CD14-positive monocyte (primary cell): Measurements from ENCODE around the gene EZH1. TPM values are rescaled to one million over a fixed set of nuclear protein-coding genes. Genes with fewer than 3 reads are reported as not detected.

ENCODE experiments used
- DNase-seq, 3 donors: peaks; one replicate each; pipeline ENCODE4 v3.0.0-alpha.2; 2011 to 2022
- H2AFZ ChIP-seq: 2 replicates; pipeline ENCODE4 v1.6.0; 2012; ENCODE audit warnings: mild to moderate bottlenecking, low read depth, low read length, inconsistent platforms; ENCODE audit not compliant: insufficient read depth, poor library complexity, severe bottlenecking
- H3K27ac ChIP-seq, 2 donors: 1 replicate in 1 of 2; 2 replicates in 1 of 2; pipeline ENCODE4 v1.5.1; 2012 to 2013; ENCODE audit warnings: low read length in 2 of 2, control low read depth in 1 of 2, inconsistent platforms in 1 of 2, low read depth in 1 of 2, mild to moderate bottlenecking in 1 of 2
- H3K27me3 ChIP-seq, 2 donors: one replicate each; pipeline versions ENCODE4 v1.6.0 to v1.6.1; 2011 to 2013; ENCODE audit warnings: low read length in 2 of 2; ENCODE audit not compliant: control insufficient read depth in 2 of 2, insufficient read depth in 2 of 2
- H3K36me3 ChIP-seq, 2 donors: replicated peaks in 1 of 2; 1 replicate in 1 of 2; 2 replicates in 1 of 2; pipeline versions ENCODE4 v1.5.1 to v1.6.1; 2012 to 2013; ENCODE audit warnings: low read length in 2 of 2, control low read depth in 1 of 2, inconsistent platforms in 1 of 2, mild to moderate bottlenecking in 1 of 2; ENCODE audit not compliant: insufficient read depth in 2 of 2, control insufficient read depth in 1 of 2
- H3K4me1 ChIP-seq, 2 donors: 1 replicate in 1 of 2; 2 replicates in 1 of 2; pipeline versions ENCODE4 v1.5.1 to v1.6.1; 2012 to 2013; ENCODE audit warnings: low read length in 2 of 2, control low read depth in 1 of 2, inconsistent platforms in 1 of 2, mild to moderate bottlenecking in 1 of 2, moderate library complexity in 1 of 2; ENCODE audit not compliant: insufficient read depth in 2 of 2, control insufficient read depth in 1 of 2
- H3K4me2 ChIP-seq: replicated peaks from 2 replicates; pipeline ENCODE3; 2012; ENCODE audit warnings: low read length, moderate library complexity, mild to moderate bottlenecking; ENCODE audit not compliant: poor library complexity, severe bottlenecking; ENCODE audit errors: extremely low read depth
- H3K4me3 ChIP-seq, 3 experiments: fragments of 200-600 bp in 1 of 3; sonication (generic) in 1 of 3; replicated peaks in 1 of 3; 1 replicate in 2 of 3; 2 replicates in 1 of 3; pipeline ENCODE4 v1.5.1; 2011 to 2013; ENCODE audit warnings: low read length in 3 of 3, mild to moderate bottlenecking in 3 of 3, control low read depth in 2 of 3, low read depth in 2 of 3, inconsistent platforms in 1 of 3, moderate library complexity in 1 of 3
- H3K79me2 ChIP-seq: 2 replicates; pipeline ENCODE4 v1.6.0; 2012; ENCODE audit warnings: mild to moderate bottlenecking, control low read depth, inconsistent platforms, low read length, moderate library complexity; ENCODE audit not compliant: insufficient read depth
- H3K9ac ChIP-seq: 2 replicates; pipeline ENCODE4 v1.6.0; 2017; ENCODE audit warnings: low read length, mild to moderate bottlenecking; ENCODE audit not compliant: insufficient read depth, poor library complexity, severe bottlenecking
- H3K9me3 ChIP-seq, 2 donors: replicated peaks in 1 of 2; 1 replicate in 1 of 2; 2 replicates in 1 of 2; pipeline versions ENCODE4 v1.5.1 to v1.6.1; 2012 to 2013; ENCODE audit warnings: low read length in 2 of 2, control low read depth in 1 of 2; ENCODE audit not compliant: control insufficient read depth in 1 of 2, insufficient read depth in 1 of 2
- H4K20me1 ChIP-seq: 2 replicates; pipeline ENCODE4 v1.6.0; 2012; ENCODE audit warnings: mild to moderate bottlenecking, low read length, control low read depth, moderate library complexity; ENCODE audit not compliant: insufficient read depth
- H3K27ac Mint-ChIP-seq, 7 donors: one replicate each; pipeline ENCODE4 v1.8.0; 2020; ENCODE audit warnings: mild to moderate bottlenecking in 7 of 7, mixed read lengths in 7 of 7, moderate library complexity in 6 of 7, inconsistent platforms in 2 of 7
- H3K27me3 Mint-ChIP-seq, 3 donors: one replicate each; pipeline ENCODE4 v1.8.0; 2021 to 2022; ENCODE audit warnings: low read depth in 3 of 3, mild to moderate bottlenecking in 3 of 3, mixed read lengths in 3 of 3, moderate library complexity in 3 of 3, inconsistent platforms in 1 of 3
- H3K36me3 Mint-ChIP-seq, 2 donors: one replicate each; pipeline ENCODE4 v1.8.0; 2020; ENCODE audit warnings: mixed read lengths in 2 of 2, inconsistent platforms in 1 of 2, mild to moderate bottlenecking in 1 of 2
- H3K4me1 Mint-ChIP-seq: one replicate; pipeline ENCODE4 v1.8.0; 2020; ENCODE audit warnings: mild to moderate bottlenecking, mixed read lengths
- H3K4me3 Mint-ChIP-seq, 2 donors: one replicate each; pipeline ENCODE4 v1.8.0; 2020; ENCODE audit warnings: mild to moderate bottlenecking in 2 of 2, mixed read lengths in 2 of 2, moderate library complexity in 1 of 2
- H3K9me3 Mint-ChIP-seq, 7 donors: one replicate each; pipeline ENCODE4 v1.8.0; 2020 to 2022; ENCODE audit warnings: mixed read lengths in 7 of 7, mild to moderate bottlenecking in 6 of 7, moderate library complexity in 6 of 7, inconsistent platforms in 2 of 7
- CTCF ChIP-seq: fragments of 200-600 bp; IDR thresholded peaks from one replicate; pipeline ENCODE4 v1.8.0; 2022; ENCODE audit warnings: antibody characterized with exemption, mild to moderate bottlenecking
- WGBS: methylation state at CpG from one replicate; pipeline ENCODE4 v1.1.5; 2013; ENCODE audit warnings: missing lambda C conversion rate; ENCODE audit not compliant: insufficient coverage; 5-methylcytosine and 5-hydroxymethylcytosine counted together
- intact Hi-C, 2 donors: fragments of 100-400 bp; cut with micrococcal nuclease; formaldehyde crosslinking; loops; one replicate each; pipeline versions ENCODE4 v1.15.0 to v1.15.1; 2023
- polyA plus RNA-seq, 3 donors: library from polyadenylated mRNA; depleted of rRNA in 1 of 3; unstranded in 2 of 3; stranded (reverse) in 1 of 3; fragments of 300-500 nt in 2 of 3; fragments of >200 nt in 1 of 3; fragmentation: Illumina TruSeq in 2 of 3; gene quantifications; 1 replicate in 2 of 3; 2 replicates in 1 of 3; pipeline ENCODE4 v1.2.3, GENCODE V29; 2012 to 2021

The EZH1 gene
- polyA plus RNA-seq, 3 donors, result 12.3 to 169 (median 17.8) TPM

GRCh38 chr17:42791948-42792347 is 47.1 kb upstream of the EZH1 start:
- Mint-ChIP-seq H3K27me3 (peaks cover 26 to 36% (median 27%) of the 10 kb centered on the region in 3 donors), H3K27ac (no peak overlapping the region), H3K9me3 (peaks cover 0 to 2% (median 0%) of the 10 kb centered on the region in 7 donors), H3K4me1 (peaks cover 14% of the 10 kb centered on the region), H3K36me3 (peaks cover 11 to 13% of the 10 kb centered on the region in 2 donors), H3K4me3 (no peak overlapping the region)
- Histone ChIP-seq H3K4me1 (peaks cover 0 to under 1% of the 10 kb centered on the region in 2 donors), H3K27me3 (peaks cover under 1 to 13% of the 10 kb centered on the region in 2 donors), H3K9ac (no peak overlapping the region), H2AFZ (no peak overlapping the region), H3K4me2 (no peak overlapping the region), H3K79me2 (no peaks in the 10 kb centered on the region), H3K9me3 (no peaks in the 10 kb centered on the region), H3K4me3 (no peak overlapping the region), H3K36me3 (peaks cover 0 to 4% of the 10 kb centered on the region in 2 donors), H4K20me1 (no peaks in the 10 kb centered on the region), H3K27ac (no peak overlapping the region)
- intact Hi-C loops, result no loop called here
- WGBS, result no CpG with 5 or more reads among the region's 2 CpGs
- no peak for TF ChIP-seq CTCF
- DNase-seq, result no peak

GRCh38 chr17:42787266-42787665 is 42.4 kb upstream of the EZH1 start:
- Mint-ChIP-seq H3K36me3 (peaks cover 3 to 7% of the 10 kb centered on the region in 2 donors), H3K27me3 (peaks cover 66 to 81% (median 69%) of the 10 kb centered on the region in 3 donors), H3K9me3 (peaks cover 4 to 26% (median 11%) of the 10 kb centered on the region in 7 donors)

More at GRCh38 chr17:42787266-42787665, 42.4 kb upstream of the EZH1 start:
- Mint-ChIP-seq H3K27ac (no peak overlapping the region), H3K4me1 (peaks cover 17% of the 10 kb centered on the region), H3K4me3 (peak overlapping the region in 1 of 2 donors; percentile 11)
- H3K4me3 ChIP-seq, result no peak overlapping the region
- peaks cover 7 to 20% of the 10 kb centered on the region in 2 donors for H3K4me1 ChIP-seq
- H3K27ac ChIP-seq, result no peak overlapping the region
- no peak for TF ChIP-seq CTCF
- no peaks in the 10 kb centered on the region for H3K79me2 ChIP-seq
- H3K4me2 ChIP-seq, result no peak overlapping the region
- 87% methylated on average over 11 of the region's 11 CpGs for WGBS
- no peak overlapping the region for H3K9ac ChIP-seq
- H4K20me1 ChIP-seq, result no peaks in the 10 kb centered on the region
- H2AFZ ChIP-seq, result no peak overlapping the region
- H3K27me3 ChIP-seq, result peaks cover 44 to 60% of the 10 kb centered on the region in 2 donors
- no peak for DNase-seq
- H3K9me3 ChIP-seq, result peaks cover 0 to 38% of the 10 kb centered on the region in 2 donors
- intact Hi-C loops, result no loop called here
- H3K36me3 ChIP-seq, result no peaks in the 10 kb centered on the region
